Activated naive CD8-positive, alpha-beta T cell (primary cell): ENCODE data around the gene CMSS1.

Source experiments
- H3K27ac Mint-ChIP-seq: one replicate; pipeline ENCODE4 v1.8.0; 2021; ENCODE audit warnings: mixed read lengths
- H3K27me3 Mint-ChIP-seq: one replicate; pipeline ENCODE4 v1.8.0; 2021; ENCODE audit warnings: mixed read lengths
- H3K36me3 Mint-ChIP-seq: one replicate; pipeline ENCODE4 v1.8.0; 2021; ENCODE audit warnings: mixed read lengths
- H3K4me1 Mint-ChIP-seq: one replicate; pipeline ENCODE4 v1.8.0; 2021; ENCODE audit warnings: low read depth, mixed read lengths
- H3K4me3 Mint-ChIP-seq: one replicate; pipeline ENCODE4 v1.8.0; 2021; ENCODE audit warnings: mild to moderate bottlenecking, mixed read lengths
- H3K9me3 Mint-ChIP-seq: one replicate; pipeline ENCODE4 v1.8.0; 2021; ENCODE audit warnings: low read depth, mixed read lengths

The CMSS1 gene

GRCh38 chr3:99885085-99885484 lies 67.4 kb downstream of the CMSS1 start:
- H3K27me3 Mint-ChIP-seq, result no peaks in the 10 kb centered on the region
- H3K9me3 Mint-ChIP-seq, result no peaks in the 10 kb centered on the region
- H3K36me3 Mint-ChIP-seq, result peaks cover 7% of the 10 kb centered on the region
- peaks cover 23% of the 10 kb centered on the region for H3K4me1 Mint-ChIP-seq
- H3K4me3 Mint-ChIP-seq, result no peak overlapping the region
- no peak overlapping the region for H3K27ac Mint-ChIP-seq

DNA sequence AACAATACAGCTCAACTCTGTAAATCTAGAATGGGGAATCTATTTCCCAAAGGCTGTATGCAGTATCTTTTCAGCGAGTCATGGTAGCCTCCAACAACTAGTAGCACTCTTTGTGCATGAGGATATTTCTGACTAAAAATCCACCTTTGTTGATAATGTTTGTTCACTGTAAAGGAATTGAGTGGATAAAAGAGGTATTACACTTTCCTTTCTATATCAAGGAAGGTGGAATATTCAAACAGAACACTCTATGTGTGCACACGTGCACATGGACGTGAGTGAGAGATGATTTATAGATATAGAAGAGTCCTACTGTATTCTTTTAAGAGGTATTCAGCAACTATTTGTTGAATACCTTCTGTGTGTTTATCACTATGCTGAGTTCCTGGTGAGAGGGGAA lies 68.2 kb downstream of the CMSS1 start:
- H3K36me3 Mint-ChIP-seq, result peaks cover 7% of the 10 kb centered on the region
- peaks cover 23% of the 10 kb centered on the region for H3K4me1 Mint-ChIP-seq
- H3K4me3 Mint-ChIP-seq, result no peak overlapping the region
- H3K27ac Mint-ChIP-seq, result no peak overlapping the region
- H3K9me3 Mint-ChIP-seq, result no peaks in the 10 kb centered on the region
- no peaks in the 10 kb centered on the region for H3K27me3 Mint-ChIP-seq

DNA sequence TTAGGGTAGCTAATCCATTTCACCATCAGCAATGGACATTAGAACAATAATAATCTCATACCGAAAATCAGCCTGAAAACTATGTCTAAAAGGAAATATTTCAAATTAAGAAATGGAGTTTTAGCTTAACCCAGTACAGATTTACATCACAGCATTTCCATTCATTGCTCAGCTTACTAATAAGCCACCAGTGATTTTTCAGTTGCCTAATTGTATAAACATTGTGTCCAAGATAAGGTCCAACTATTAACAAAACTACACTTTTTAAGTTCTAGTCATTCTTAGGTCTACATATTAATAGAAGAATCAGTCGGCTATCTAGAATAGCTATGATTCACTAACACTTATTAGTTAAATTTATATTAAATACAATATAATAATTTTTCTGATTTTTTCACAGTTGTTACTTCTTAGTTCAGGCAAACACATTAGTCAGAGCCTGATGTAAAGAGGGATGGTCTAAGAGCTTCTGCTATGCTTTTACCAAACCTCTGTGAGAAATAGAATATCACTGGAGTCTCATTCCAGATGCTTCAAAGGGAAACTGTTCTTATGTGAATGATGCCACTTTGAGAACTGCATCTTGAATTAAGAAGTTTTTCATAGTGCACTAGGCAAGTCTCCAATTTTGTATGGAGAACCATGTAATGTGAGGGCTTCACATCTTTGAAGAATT lies 74.1 kb downstream of the CMSS1 start:
- Mint-ChIP-seq H3K36me3 (peaks cover 15% of the 10 kb centered on the region), H3K4me3 (no peak overlapping the region), H3K27ac (no peak overlapping the region), H3K27me3 (no peaks in the 10 kb centered on the region), H3K9me3 (no peaks in the 10 kb centered on the region), H3K4me1 (peaks cover 12% of the 10 kb centered on the region)

- H3K27me3 Mint-ChIP-seq, result no peaks in the 10 kb centered on the region
- no peak overlapping the region for H3K4me3 Mint-ChIP-seq
- H3K36me3 Mint-ChIP-seq, result peaks cover 12% of the 10 kb centered on the region
- H3K4me1 Mint-ChIP-seq, result peaks cover 12% of the 10 kb centered on the region
- H3K27ac Mint-ChIP-seq, result no peak overlapping the region
- no peaks in the 10 kb centered on the region for H3K9me3 Mint-ChIP-seq
Observed at GRCh38 chr3:99892332-99892731, 74.7 kb downstream of the CMSS1 start.

DNA sequence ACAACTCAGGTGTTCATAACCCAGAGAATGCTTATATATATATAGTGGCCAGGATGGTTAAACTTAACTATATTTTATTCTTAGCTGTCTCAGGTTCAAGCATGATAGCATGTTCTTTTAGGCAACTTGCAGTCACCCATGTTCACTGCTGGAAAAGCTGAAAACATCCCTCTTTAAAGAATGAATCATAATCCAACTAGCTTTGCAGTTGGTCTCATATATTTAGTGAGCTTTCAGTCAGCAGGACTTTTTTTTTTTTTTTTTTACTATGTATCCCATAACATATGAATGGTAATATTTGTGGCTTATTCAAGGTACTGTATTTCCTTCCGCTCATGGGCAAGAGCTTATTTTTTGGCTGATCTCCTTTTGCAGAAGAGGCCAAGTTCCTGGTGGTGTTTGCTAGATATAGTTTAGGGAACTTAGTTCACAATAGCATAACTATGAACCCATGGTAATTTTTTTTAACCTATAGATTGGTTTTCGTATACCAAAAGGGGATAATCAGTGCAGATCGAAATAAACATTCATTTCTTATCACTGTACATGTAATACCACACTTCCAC lies 77.6 kb downstream of the CMSS1 start:
- Mint-ChIP-seq H3K4me3 (no peak overlapping the region), H3K27ac (no peak overlapping the region), H3K4me1 (peaks cover 14% of the 10 kb centered on the region), H3K27me3 (no peaks in the 10 kb centered on the region), H3K36me3 (peaks cover 17% of the 10 kb centered on the region), H3K9me3 (no peaks in the 10 kb centered on the region)

DNA sequence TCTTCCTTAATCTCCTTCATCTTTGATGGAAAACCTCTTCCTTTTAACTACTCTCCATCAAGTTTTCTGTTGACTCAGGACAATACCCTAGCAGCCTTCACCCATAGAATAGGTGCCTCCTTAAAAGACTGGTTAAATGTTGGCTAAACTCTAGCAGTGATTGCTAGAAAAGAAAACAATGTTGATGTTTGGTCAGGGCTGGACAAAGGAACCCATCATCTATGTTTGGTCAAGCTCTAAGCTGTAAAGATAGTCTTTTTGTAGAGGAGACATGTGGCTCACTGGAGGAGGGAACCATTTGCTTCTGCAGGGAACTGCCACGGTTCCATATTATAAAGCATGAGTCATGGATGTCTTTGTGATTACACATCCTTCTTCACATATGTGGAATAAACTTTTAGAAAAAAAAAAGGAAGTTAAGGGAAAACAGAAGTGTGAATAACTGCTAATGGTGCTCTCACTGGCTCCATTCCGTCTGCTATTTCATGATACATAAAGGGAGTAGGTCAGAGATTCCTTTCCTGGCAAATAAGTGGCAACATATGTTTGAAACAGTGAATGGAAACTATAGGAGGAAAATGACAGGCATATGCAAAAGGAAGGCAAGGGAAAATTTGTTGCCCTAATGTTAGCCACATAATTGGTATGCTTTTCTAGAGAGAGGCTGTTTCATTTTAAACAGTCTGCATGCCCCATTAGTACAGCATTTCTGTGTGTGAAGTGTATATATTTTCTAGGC lies 78.2 kb downstream of the CMSS1 start:
- no peaks in the 10 kb centered on the region for H3K9me3 Mint-ChIP-seq
- H3K4me1 Mint-ChIP-seq, result peaks cover 14% of the 10 kb centered on the region
- H3K36me3 Mint-ChIP-seq, result peaks cover 19% of the 10 kb centered on the region
- H3K27me3 Mint-ChIP-seq, result no peaks in the 10 kb centered on the region
- H3K4me3 Mint-ChIP-seq, result no peak overlapping the region
- no peak overlapping the region for H3K27ac Mint-ChIP-seq

- H3K4me3 Mint-ChIP-seq, result no peak overlapping the region
- H3K27me3 Mint-ChIP-seq, result no peaks in the 10 kb centered on the region
- H3K27ac Mint-ChIP-seq, result no peak overlapping the region
- H3K36me3 Mint-ChIP-seq, result peaks cover 21% of the 10 kb centered on the region
- H3K9me3 Mint-ChIP-seq, result no peaks in the 10 kb centered on the region
- H3K4me1 Mint-ChIP-seq, result peaks cover 14% of the 10 kb centered on the region
Observed at GRCh38 chr3:99896482-99896881, 78.8 kb downstream of the CMSS1 start.

GRCh38 chr3:99899603-99900002 lies 81.9 kb downstream of the CMSS1 start:
- Mint-ChIP-seq H3K4me3 (no peak overlapping the region), H3K9me3 (no peaks in the 10 kb centered on the region), H3K27me3 (no peaks in the 10 kb centered on the region), H3K27ac (no peak overlapping the region), H3K4me1 (peaks cover 16% of the 10 kb centered on the region), H3K36me3 (peaks cover 21% of the 10 kb centered on the region)

DNA sequence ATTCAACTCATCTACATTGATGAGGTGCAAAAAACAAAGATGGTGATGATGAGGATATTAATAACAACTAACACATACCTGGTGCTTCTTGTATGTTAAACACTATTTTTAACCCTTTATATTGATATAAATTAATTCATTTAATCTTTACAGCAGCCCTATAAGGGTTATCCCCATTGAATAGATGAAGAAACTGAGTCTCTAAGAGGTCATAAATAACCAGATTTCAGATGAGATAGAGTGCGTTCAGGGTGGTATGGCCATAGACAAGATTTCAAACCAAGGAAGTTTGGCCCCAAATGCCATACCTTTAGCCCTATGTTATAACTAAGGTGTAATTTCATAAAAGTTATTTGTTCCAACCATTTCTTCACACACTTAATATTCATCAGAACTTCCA lies 82.6 kb downstream of the CMSS1 start:
- H3K27ac Mint-ChIP-seq, result no peak overlapping the region
- H3K4me1 Mint-ChIP-seq, result peaks cover 19% of the 10 kb centered on the region
- no peaks in the 10 kb centered on the region for H3K9me3 Mint-ChIP-seq
- H3K4me3 Mint-ChIP-seq, result no peak overlapping the region
- no peaks in the 10 kb centered on the region for H3K27me3 Mint-ChIP-seq
- peaks cover 23% of the 10 kb centered on the region for H3K36me3 Mint-ChIP-seq

- Mint-ChIP-seq H3K4me1 (peaks cover 9% of the 10 kb centered on the region), H3K9me3 (no peaks in the 10 kb centered on the region), H3K27ac (no peak overlapping the region), H3K36me3 (peaks cover 18% of the 10 kb centered on the region), H3K4me3 (no peak overlapping the region), H3K27me3 (no peaks in the 10 kb centered on the region)
Observed at GRCh38 chr3:99901200-99901926, 83.7 kb downstream of the CMSS1 start.

GRCh38 chr3:99902091-99902490 lies 84.4 kb downstream of the CMSS1 start:
- Mint-ChIP-seq H3K27ac (no peak overlapping the region), H3K36me3 (peaks cover 19% of the 10 kb centered on the region), H3K4me1 (peaks cover 8% of the 10 kb centered on the region), H3K27me3 (no peaks in the 10 kb centered on the region), H3K4me3 (no peak overlapping the region), H3K9me3 (no peaks in the 10 kb centered on the region)

DNA sequence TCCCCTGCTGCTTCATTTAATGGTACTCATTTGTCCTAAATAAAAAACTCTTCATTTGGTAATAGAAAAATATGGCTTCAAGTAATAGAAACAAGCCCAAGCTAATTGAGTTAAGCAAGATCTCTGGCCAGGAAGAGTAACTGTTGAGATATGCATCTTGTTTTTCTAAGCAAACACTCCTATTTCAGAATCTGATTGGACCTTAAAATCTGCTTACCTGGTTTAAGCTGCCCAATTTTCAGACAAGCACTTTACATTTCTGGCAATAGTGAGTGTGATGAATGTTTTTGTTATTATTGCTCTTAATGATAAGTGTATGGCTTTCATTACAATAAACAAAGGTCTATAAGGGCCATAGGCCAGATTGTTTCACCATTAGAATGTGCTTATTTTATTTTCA lies 86.2 kb downstream of the CMSS1 start:
- peaks cover 7% of the 10 kb centered on the region for H3K4me1 Mint-ChIP-seq
- H3K9me3 Mint-ChIP-seq, result no peaks in the 10 kb centered on the region
- no peak overlapping the region for H3K27ac Mint-ChIP-seq
- no peak overlapping the region for H3K4me3 Mint-ChIP-seq
- H3K36me3 Mint-ChIP-seq, result peaks cover 17% of the 10 kb centered on the region
- no peaks in the 10 kb centered on the region for H3K27me3 Mint-ChIP-seq

DNA sequence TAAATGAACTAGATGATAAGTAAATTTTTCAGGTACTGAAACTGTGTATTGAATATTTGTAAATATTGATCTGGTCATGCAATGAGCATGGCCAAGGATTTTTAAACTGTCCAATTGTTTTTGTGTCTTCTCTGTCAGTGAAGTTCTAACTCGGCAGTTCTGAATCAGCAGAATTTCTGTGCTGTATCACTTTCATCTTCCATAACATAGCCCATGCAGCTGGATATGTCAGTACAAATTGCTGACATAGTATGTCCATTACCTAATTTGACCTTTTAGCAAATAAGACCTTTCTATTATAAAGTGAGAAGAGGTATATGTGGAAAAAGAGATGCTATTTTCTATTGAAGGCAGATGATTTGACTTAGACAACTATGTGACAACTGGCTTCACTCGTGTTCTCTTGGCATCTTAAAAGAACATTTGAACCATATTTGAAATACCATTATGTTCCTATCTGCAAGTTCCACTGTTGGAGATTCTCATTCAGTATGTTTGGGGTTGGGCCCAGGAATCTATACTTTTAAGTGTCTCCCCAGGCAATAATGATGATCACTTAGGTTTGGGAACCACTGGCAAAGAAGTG lies 90.4 kb downstream of the CMSS1 start:
- Mint-ChIP-seq H3K36me3 (peaks cover 17% of the 10 kb centered on the region), H3K27ac (no peak overlapping the region), H3K4me3 (no peak overlapping the region), H3K4me1 (peaks cover 4% of the 10 kb centered on the region), H3K27me3 (no peaks in the 10 kb centered on the region), H3K9me3 (no peaks in the 10 kb centered on the region)

DNA sequence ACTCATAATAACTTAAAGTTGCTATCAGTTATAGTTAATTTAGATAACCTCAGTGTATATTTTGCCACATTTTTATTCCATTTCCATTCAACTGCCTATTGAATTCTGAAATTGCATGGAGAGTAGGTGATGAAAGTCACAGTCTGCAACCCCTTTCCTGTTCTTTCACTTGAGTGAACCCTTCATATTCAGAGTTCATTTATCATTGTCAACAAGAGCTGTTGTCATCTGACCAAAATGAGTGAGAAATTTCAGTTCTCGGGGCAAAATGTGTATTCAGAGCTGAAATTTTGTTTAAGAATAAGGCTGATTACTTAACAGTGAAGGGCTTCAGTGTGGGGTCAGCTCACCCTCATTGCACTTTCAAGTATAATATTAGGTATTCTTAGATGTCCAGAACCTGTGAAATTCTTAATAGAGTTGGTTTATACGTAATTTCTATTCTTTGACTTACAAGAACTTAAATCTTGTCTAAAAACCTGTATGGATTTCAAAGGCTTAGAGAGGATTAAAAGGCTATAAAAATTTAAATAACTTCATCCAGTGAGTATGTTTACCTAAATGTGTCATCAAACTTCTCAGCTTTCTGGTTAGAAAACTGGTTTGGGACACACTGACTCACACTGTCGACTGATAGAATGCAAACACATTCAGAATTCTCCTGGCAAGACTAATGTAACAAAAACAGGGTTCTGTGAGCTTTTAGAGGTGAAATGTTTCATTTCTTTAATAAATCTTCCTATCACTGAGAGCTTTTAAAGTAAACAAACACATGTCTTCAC lies 92.2 kb downstream of the CMSS1 start:
- Mint-ChIP-seq H3K27ac (no peak overlapping the region), H3K4me1 (peaks cover 4% of the 10 kb centered on the region), H3K9me3 (no peaks in the 10 kb centered on the region), H3K36me3 (peaks cover 12% of the 10 kb centered on the region), H3K4me3 (no peak overlapping the region), H3K27me3 (no peaks in the 10 kb centered on the region)
